Measurements from ENCODE around the gene CREB5.

Gene CREB5

DNA sequence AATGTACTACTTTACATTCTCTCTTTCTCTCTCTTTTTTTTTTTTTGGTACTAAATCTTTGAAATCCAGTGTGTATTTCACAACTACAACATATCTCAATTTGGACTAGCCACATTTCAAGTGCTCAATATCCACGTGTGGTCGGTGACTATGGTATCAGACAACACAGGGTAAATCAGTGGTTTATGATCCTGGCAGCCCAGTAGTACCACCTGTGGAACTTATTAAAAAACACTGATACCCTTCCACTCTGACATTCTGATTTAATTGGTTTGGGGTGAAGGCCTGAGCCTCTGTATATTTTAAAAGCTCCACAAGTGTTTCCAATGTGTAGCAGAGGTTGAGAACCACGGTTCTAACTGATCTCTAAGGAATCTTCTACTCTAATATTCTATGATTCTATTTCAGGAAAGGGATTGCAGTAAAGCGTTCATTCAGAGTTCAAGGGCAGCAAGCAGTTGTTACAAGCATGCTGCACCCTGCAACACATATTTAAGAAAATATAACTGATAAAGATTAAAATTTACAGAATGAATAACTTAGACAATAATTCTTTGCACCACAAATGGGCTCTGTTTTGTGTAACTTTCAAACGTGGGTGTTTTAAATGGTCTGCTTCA is 5.1 kb downstream of the CREB5 start:
- TF ChIP-seq, protein P1, sequence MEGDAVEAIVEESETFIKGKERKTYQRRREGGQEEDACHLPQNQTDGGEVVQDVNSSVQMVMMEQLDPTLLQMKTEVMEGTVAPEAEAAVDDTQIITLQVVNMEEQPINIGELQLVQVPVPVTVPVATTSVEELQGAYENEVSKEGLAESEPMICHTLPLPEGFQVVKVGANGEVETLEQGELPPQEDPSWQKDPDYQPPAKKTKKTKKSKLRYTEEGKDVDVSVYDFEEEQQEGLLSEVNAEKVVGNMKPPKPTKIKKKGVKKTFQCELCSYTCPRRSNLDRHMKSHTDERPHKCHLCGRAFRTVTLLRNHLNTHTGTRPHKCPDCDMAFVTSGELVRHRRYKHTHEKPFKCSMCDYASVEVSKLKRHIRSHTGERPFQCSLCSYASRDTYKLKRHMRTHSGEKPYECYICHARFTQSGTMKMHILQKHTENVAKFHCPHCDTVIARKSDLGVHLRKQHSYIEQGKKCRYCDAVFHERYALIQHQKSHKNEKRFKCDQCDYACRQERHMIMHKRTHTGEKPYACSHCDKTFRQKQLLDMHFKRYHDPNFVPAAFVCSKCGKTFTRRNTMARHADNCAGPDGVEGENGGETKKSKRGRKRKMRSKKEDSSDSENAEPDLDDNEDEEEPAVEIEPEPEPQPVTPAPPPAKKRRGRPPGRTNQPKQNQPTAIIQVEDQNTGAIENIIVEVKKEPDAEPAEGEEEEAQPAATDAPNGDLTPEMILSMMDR (IDR thresholded peaks at IDR 0.05; ENCODE audit: control extremely low read depth, extremely low read depth, low read depth, missing control alignments), result no peak
- POLR2A ChIA-PET, result interaction anchor here (0.5 to 0.9 kb wide), 2 partner anchors 62 to 300 kb away, joined by 3 read pairs; no protein-coding TSS in a partner anchor
- no peak for DNase-seq (ENCODE audit: extremely low spot score)
- CTCF ChIA-PET, result interaction anchor here (1.0 to 2.6 kb wide), 4 partner anchors 9 to 29 kb away, joined by 3 to 13 read pairs (median 6); no protein-coding TSS in a partner anchor

DNA sequence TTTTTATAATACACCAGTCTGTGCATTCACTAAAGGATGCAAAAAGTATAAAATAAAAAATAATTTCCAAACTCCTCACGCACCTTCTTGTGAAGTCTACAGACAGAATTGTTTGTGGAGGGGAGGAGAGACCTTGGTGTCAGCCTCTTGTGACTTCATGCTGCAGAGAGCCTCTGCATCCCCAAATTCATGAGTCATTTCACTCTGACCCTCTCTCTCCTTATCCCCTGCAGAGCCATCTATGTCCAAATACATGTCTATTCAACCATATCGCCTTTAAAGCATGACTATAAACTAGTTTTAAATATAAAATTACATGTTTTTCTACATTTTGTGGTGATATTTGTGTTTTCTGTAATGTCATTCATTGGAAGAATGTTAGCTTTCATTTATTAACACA is 6.0 kb downstream of the CREB5 start:
- ChIA-PET POLR2A (no interaction called here), CTCF (interaction anchor here (0.9 to 2.6 kb wide), 5 partner anchors 9 to 205 kb away, joined by 3 to 13 read pairs (median 5); no protein-coding TSS in a partner anchor)
- TF ChIP-seq, protein P1 (IDR thresholded peaks at IDR 0.05; ENCODE audit: control extremely low read depth, extremely low read depth, low read depth, missing control alignments), result no peak
- no peak for DNase-seq (ENCODE audit: extremely low spot score)

DNA sequence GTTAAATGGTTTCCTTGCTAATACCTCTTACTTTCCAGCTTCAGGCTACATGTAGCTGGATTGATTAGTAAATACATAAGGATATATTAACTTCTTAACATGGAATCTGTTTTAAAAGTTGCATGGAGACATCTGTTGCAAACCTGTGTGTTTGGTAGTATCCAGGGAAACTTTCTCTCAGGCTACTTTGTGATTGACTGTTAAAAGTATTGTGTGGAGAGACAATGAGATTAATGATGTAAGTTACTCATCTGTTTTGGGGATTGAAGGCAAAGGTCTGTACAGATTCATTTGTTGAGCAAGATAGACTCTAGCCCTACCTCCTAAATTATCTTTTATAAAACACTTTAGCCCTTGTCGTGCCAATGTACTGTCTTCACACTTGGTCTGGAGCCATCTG is 6.6 kb downstream of the CREB5 start:
- no peak for DNase-seq (ENCODE audit: extremely low spot score)
- TF ChIP-seq, protein P1 (IDR thresholded peaks at IDR 0.05; ENCODE audit: control extremely low read depth, extremely low read depth, low read depth, missing control alignments), result no peak
- POLR2A ChIA-PET, result interaction anchor here (0.5 kb wide), 1 partner anchor 39 kb away, joined by 3 read pairs; no protein-coding TSS in a partner anchor
- CTCF ChIA-PET, result interaction anchor here (1.0 to 2.2 kb wide), 2 partner anchors 8 to 204 kb away, joined by 3 to 8 read pairs; no protein-coding TSS in a partner anchor

DNA sequence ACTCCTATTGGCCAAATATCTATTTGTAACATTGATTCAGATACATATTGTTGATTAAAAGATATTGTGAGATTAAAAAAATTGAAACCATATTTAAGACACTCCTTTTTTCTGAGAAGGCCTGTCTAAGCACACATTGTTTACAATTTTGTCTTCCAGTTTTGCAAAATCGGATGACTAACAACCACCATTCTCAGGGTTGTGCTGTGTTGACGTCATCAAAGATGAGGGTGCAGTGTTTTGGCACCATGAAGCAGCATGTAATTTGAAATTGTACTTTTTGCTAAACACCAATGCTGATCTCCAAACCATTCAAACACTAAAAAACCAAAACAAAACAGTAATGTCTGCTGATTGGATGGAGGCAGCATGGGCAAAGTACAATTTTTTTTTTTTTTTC is 7.4 kb downstream of the CREB5 start:
- CTCF ChIA-PET, result no interaction called here
- POLR2A ChIA-PET, result no interaction called here
- DNase-seq (ENCODE audit: extremely low spot score), result no peak
- TF ChIP-seq, protein P1 (IDR thresholded peaks at IDR 0.05; ENCODE audit: control extremely low read depth, extremely low read depth, low read depth, missing control alignments), result no peak

DNA sequence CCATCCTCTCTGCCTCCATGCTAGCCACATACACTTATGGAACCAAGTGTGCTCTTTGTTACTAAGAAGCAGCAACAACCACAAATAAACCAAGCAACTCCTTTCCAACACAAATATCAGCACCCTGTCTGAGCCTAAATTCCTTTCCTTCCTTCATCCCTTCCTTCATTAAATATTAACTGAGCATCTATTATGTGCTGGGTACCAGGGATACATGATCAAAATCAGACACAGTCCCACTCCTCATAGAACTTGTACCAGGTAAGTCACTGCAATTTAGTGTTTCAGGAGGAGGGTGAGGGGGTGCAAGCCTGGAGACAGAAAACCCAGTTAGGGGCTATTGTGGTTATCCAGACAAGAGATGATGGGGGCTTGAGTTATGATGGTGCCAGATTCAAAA is 10.8 kb downstream of the CREB5 start:
- DNase-seq (ENCODE audit: extremely low spot score), result no peak
- ChIA-PET POLR2A (no interaction called here), CTCF (no interaction called here)
- TF ChIP-seq, protein P1 (IDR thresholded peaks at IDR 0.05; ENCODE audit: control extremely low read depth, extremely low read depth, low read depth, missing control alignments), result no peak

DNA sequence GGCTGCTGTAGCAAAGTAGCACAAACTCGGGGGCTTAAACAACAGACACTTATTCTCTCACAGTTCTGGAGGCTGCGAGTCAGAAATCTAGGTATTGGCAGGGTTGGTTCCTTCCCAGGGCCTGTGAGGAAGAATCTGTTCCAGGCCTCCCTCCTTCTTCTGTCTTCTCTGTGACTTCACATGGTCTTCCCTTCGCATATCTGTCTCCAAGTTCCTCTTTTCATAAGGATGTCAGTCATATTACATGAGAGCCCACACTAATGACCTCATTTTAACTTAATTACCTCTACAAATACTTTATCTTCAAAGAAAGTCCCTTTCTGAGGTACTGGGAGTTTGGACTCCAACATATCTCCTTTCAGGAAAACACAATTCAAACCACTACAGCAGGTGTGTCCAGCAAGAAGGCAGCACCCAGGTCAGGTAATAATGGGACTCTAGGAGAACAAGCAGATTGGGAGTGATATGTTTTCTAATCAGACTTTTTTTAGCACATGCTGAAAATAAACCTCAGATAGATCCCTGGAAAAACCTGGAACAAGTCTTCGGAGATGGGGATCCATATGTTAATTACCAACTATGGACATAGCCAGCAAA is 11.7 kb downstream of the CREB5 start:
- no peak for DNase-seq (ENCODE audit: extremely low spot score)
- POLR2A ChIA-PET, result no interaction called here
- CTCF ChIA-PET, result no interaction called here
- TF ChIP-seq, protein P1 (IDR thresholded peaks at IDR 0.05; ENCODE audit: control extremely low read depth, extremely low read depth, low read depth, missing control alignments), result no peak
